HG03139 (cell line): ENCODE data around the gene MAD2L1.
A peak's percentile ranks its signal among the peaks of the same experiment; 100 is the strongest.

Experiments
- ATAC-seq: cut with Tn5 transposase; IDR thresholded peaks from one replicate; pipeline ENCODE4 v1.9.1; 2021; ENCODE audit not compliant: unreplicated experiment

MAD2L1 gene

DNA sequence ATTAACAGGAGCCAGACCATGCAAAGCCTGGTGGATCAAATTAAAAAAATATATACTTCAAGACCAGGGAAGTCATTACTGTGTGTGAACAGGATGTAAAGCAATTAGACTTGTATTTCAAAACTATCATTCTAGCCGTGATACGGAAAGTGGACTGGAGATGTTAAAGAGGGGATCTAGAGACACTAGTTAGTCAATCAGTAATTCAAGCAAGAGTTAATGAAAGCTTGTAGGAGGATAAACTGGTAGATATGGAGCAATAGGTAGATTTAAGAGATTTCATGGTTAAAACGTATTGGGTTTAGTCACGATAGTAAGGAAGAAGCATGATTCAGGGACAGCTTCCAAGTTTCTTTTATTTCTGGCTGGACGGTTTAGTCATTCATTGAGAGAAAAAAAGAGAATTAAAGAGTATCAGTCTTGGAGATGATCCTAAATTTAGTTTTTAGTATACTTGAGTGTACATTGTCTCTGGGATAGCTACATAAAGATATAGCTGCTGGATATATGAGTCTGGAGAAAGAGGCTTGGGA, 3.9 kb downstream of the MAD2L1 start:
- no peak for ATAC-seq

DNA sequence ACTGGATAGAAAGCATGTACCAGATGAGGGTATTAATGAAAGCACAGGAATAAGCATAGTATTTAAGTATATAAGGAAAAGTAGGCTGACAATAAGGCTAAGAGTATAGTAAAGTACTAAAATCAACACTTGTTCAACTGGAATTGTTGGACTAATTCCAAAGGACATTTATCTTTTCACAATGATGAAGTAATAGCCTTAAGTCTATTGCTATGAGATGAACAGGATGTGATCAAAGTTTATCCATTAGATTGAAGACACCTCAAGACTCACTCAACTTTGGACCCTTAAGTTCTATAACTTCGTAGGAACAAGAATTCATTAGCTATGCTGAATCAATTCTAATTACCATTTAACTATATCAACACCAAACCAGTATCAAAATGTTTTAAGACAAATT, 7.6 kb downstream of the MAD2L1 start:
- ATAC-seq = no peak

DNA sequence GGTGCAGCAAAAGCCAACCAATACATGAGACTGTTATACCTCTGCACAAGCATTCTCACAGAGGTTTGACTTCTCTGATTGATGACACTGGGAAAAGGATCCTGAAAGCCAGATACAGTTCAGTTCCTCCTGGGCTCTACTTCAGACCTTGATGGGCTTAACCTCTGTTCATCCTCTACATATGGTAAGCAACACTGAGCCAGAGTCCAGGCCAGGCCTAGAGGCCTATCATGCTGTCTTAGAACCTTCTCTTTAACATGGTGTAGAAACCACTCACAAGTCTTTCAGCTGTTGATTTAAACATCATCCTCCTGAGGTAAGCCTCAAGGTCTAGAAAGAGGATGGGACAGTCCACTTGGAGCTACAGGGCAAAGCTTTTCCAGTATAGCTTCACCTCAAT, 9.2 kb downstream of the MAD2L1 start:
- ATAC-seq = no peak

DNA sequence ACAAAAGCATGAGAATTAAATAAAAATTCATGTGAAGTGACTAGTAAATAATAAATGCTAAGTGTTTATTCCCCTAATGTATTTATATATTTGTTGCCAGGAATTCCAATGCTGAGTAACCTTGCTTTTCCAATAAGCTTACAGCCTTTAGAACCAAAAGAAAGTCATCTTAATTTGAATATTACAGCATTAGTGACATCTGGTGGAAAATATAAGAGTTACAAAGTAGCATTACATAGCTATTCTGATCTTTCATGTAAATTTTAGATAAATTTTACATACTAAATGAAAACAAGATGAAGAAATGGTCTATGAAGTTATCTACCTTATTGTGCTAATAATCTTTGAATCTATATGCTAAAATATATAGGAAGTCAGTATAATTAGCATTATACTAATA, 10.4 kb downstream of the MAD2L1 start:
- ATAC-seq = no peak

DNA sequence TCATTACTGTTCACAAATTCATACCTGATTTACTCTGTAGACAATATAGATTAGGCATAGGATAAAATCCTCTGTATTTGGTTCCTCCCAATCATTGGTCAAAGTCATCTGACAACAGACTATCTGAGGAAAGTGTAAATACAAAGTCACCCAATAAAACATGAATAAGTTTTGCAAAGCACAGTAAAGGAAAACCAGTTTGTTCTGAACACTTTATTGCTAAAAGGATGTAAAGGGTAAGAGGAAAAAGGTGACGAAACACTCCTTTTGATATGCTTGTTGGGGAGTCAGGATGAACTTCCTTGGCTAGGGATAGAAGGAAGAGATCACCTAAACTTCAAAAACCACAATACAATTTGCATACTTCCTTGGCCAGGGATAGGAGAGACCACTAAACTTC, 10.9 kb downstream of the MAD2L1 start:
- ATAC-seq = no peak

DNA sequence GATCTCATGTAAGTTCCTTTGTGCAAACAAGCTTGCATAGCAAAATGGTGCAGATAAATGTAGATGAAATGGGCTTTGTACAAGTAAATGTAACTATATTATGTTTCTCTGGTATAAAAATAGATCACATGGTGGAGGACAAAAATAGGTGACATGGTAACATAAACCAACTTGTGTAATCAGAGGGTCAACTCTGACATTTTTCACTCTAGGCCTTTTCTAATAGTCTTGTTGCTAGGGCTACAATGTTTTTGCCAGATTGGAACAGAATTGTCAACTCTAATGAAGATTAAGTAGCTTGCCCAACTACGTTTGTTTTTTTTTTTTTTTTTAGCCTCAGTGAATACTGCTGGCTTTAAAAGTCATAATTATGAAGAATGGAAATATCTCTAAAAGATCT, 11.5 kb downstream of the MAD2L1 start:
- ATAC-seq = no peak

DNA sequence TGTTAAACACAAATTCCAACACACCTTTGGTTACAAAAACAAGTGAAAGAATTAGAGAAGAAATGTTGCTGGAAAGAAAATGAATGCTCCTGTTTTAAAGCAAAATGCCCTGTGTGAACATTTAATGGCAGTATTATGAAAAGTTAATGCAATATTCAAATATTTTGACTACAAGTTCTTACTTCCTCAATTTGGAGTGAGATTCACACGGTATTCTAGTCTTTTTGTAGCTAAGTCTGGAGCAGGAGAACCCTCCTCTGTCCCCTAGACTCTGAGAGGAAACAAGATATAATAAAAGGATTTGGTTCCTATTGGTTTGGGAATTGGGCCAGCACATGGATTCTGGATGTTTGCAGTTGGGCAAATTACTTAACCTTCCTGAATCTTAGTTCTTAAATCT, 12.7 kb downstream of the MAD2L1 start:
- peak; percentile 44 for ATAC-seq

DNA sequence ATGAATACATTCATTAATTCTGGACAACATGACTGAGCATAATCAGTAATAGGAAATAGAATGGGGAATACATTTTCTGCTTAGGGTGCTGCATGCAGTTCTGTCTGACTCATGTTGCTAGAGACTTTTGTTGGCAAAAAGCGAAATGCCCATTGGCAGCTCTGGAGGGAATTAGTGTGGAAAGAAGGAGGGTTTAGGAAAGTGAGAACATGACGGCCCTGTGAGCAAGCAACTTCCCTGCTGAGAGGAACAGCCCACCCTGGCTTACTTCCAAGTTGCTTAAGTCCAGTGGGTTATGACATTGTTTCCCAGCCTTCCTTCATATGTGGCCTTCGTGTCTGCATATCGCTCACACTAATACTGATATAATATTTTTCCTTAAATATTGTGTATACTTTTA, 13.8 kb downstream of the MAD2L1 start:
- no peak for ATAC-seq

DNA sequence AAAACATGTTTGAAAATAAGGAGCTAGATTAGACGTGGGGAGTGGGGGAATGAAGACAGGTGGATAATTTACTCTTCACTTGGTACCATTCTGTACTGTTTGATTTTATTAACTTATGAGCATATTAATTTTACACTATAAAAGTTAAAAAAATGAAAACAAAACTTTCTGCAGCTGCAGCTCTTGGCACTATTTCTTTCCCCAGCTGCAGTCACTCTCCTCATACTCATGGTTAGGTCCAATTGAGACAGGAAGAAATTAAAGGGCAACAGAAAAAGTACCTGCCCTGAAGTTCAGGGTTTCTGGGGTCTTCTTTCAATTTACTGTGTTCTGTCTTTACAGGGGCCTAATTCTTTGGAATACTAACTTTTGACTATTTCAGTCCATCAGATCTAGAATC, 15.4 kb downstream of the MAD2L1 start:
- ATAC-seq = no peak

DNA sequence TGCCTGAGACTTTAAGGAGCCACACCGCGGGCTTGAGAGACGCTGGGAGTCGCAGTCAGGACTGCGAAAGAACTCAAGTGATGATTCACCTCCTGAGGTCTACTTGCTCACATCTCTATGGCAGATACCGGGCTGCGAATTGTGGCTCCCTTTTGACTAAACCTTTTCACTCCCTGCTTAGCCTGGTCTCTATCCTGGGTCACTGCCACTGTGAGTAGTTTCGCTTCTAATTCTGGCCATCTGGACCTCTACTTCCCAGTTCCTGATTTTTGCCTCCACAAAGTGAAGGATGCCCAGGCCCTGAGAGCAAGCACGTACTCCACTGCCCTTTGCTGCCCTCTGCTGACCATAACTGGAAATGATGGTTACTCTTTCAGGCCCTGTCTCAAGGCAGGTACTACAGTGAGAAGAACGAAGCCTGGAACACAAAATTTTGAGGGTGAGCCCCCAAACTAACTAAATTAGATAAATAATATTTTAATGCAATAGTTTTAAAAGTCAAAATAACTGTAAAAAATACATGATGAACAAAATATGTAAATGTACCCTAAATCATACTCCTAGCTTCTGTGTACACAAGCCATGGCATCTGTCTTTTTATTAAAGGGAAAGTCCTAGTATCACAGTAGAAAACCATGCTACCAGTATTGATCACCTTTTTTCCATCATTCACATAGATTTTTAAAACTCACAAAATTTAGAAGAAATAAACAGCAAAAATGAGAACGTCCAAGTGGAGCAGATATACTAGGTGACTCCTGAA, 16.7 kb downstream of the MAD2L1 start:
- peak; percentile 87 for ATAC-seq

DNA sequence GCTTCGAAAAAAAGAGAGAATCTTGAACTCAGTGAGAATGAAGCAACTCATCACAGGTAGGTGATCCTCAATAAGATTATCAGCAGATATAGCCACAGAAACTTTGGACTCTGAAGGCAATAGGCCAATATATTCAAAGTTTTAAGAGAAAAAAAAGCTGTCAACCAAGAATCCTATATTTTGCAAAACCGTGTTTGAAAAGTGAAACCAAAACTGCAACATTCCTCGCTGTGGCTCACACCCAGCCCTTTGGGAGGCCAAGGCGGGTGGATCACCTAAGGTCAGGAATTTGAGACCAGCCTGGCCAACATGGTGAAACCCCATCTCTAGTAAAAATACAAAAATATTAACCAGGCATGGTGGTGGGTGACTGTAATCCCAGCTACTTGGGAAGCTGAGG, 22.8 kb downstream of the MAD2L1 start:
- ATAC-seq = no peak

DNA sequence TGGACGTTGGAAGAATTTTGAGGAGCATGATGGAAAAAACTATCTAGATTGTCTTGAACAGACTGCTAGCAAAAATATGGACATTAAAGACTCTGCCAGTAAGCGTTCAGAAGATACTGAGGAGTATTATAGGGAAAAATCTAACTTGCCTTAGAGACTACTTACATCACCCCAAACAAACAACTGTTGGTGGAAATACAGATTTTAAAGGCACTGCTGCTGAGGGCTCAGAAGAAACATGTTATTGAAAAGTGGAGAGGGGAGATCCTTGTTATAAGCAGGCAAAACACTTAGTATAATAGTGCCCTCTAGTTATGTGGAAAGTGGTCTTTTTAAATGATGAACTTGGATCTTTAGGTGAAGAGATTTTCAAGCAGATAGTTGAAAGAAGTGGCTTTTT, 29.2 kb downstream of the MAD2L1 start:
- no peak for ATAC-seq

DNA sequence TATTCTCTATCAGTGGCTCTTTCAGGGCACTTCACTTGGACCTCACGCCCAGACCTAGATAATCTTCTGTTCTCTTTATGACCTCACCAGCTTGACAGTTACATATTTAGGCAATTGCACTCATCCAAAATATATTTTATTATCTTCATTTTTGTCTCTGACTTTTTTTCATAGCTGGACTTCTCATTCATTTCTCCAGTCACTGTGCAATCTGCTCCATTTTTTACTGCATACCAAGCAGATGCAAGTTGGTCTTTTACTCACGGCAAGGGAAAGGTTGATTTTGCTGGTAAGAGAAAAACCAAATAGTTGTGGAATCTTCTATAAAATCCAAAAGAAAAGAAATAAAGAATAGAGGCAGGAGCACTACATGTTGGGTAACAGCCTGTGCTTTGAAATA, 31.7 kb downstream of the MAD2L1 start:
- ATAC-seq = no peak

DNA sequence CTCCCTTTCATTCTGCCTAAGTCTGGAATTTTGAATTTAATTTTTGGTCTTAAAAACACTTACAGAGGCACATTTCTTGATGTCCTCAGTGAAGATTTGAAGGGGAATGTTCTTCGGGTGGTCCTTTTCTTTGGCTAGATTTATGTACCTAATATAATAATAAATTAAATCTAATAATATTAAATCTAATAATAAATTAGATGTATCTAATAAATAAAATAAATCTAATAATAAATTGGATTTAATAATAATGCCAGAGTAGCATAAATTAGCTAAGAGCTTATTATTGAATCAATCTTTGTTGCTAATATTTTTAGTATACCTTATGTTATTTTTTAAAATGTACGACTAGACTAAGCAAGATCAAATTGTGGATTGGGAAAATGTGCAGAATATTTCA, 39.8 kb downstream of the MAD2L1 start:
- ATAC-seq = no peak

DNA sequence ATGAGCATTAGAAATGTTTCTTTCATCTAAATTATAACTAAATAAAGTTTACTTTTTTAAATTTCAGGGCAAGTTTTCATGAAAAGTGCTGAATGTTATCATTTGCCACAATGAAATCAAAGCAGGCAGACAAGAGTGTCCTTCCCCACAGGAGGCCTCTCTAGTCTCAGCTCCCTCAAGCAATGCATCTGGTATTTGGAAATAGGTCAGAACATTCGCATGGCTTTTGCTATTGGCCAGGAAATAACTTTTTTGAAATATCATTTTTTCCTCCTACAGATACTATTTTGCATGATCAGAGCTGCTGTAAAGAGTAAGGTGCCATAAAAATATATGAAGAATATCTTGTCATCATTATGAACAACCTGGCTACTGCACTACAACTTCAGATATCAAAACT, 41.1 kb downstream of the MAD2L1 start:
- no peak for ATAC-seq

DNA sequence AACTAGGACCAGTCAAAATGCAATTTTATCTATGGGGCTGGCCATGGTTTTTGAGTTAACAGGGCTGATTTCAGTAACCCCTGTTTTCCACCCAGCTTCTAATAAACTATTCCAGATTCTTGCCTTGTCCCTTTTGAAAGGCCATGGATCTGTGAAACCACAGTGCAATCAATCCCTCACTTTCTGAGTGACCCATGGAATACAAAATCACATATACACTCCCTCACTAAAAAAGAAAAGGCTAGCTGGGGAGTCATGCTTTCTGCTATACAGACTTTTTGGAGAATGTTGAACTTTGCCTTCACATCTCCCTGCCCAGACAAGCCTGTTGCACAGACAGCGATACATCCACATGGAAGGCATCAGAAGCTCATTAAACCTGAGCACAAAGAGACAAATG, 47.9 kb downstream of the MAD2L1 start:
- ATAC-seq = no peak

DNA sequence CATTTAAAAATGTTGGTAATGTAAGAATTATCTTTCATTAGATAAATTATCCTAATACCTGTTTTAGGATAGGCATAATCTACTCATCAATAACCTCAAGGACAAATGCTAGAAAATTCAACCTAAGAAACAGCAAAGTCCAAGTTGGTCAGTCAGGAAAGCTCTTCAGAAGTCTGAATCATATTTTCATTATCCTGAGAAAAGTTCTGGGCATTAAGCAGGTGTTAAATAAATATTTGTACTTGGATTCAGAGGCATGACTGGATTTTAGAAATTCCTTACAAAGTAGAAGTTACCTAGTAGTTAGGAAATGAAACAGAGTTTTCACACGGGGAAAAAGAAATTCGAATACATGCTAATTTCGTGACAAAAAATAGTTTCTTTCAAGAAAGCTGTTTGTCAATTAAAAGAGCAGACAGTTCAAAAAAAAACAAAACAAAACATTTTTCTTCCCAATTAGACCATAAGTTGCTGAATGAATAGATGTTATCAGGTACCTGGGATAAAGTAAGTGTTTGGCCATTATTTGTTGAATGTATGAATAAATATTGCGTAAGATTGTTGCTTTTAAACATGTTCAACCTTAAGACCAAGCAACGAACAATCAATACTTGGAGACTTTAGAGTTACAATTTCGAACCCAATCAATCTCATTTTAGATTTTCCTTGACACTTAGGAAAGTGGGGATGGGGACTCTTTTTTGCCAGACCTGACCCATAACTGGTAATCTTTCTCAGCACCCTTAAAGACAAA, 48.5 kb downstream of the MAD2L1 start:
- no peak for ATAC-seq

DNA sequence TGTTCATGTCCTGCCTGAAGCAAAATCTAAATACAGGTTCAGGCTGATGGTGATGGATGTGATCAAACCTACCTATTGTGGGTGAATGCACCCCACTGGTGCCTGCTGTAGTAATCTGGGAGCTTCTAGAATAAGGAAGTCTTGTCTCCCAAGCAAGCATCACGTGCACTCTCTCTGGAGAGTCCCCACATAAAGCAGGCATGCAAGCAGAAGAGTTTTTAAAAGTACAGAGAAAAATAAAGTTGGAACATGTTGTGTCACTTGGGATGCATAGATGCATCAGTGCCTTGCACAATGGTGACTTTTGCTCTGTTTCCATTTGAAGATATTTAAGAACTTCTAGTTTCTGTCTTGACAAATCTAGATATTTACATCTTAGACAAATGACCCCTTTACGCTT, 54.9 kb downstream of the MAD2L1 start:
- no peak for ATAC-seq

DNA sequence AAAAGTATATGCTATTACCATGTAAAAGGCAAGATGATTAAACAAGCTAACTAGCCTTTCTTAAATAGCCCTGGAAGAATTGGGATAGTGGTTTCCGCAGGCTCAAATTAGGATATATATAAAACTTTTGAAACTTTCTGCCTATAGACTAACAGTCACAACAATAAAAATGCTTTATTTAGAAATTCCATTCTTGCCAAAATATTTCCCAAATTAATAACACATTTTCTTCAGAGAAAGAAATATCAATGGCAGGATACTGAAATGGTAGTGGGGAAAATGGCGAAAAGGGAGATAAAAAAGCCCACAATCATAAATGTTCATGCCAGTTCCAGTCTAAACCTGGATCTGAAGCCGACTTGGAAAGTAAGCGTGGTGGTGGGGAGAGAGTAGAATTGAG, 56.0 kb downstream of the MAD2L1 start:
- no peak for ATAC-seq

DNA sequence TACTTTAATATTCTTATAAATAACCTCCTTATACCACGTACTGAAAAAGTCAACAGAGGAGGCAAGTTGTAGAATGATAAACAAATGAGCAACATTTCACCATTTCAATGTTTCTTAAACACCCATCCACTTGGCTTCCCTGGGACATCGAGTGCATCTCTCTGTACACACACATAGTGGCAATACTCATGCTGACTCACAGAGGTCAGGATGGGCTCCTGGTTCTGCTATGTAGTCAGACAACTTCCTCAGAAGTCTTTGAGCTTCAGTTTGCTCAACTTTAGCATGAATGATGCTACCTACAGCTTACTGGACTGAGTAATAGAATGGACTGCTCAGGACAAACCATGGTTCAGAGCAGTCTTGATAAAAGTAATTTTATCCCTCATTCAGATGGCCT, 56.9 kb downstream of the MAD2L1 start:
- no peak for ATAC-seq

DNA sequence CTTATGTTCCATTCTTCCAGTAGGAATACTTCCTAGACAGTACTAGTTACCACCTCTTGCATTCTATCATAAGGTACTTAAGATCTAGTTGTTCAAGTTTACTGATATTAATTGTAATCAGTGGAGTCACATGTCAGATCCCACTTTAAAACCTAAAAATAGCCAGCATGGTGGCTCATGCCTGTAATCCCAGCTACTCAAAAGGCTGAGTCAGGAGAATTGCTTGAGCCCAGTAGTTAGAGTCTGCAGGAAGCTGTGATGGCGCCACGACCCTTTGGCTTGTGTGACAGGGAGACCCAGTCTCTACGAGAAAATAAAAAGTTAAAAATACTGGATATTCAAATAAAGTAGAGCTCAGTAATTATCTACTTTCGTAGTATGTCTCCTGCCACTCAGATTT, 57.7 kb downstream of the MAD2L1 start:
- no peak for ATAC-seq

DNA sequence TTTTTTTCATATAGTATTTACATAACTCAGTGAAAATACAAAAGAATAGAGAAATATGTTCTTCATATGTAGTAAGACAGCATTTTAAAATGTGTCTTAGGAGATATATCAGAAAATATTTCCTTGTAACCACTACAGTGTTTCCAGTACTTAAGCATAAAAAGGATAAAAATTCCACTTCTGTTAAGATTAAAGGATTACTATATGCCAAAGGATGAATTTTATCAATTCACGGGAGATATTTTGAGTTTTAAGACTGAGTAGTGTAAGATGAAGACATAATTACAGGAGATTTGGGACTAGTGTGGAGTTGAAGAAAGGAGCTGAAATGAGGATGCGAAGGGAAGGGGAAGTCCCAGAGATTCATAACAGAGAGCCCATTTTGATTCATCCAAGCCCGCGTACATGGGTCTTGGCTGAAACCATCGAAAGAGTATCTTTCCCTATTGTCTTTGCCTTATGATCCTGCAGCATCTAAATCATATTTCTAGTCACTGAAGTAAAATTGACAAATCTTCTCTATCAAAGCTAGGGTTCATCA, 58.7 kb downstream of the MAD2L1 start:
- ATAC-seq = no peak
